GM23248 (cell line): ENCODE measurements around the gene PLA2G2D. TPM values are rescaled to one million over a fixed set of nuclear protein-coding genes. Genes with fewer than 3 reads are reported as not detected.

ENCODE experiments used
- DNase-seq: peaks from one replicate; pipeline ENCODE4 v3.0.0-alpha.2; 2015
- H2AFZ ChIP-seq: fragments of 200-600 bp; sonication (generic); 2 replicates; pipeline ENCODE4 v1.6.1; 2016; ENCODE audit warnings: antibody characterized with exemption
- H3F3A ChIP-seq: fragments of 200-600 bp; sonication (generic); 2 replicates; pipeline ENCODE4 v1.6.1; 2016; ENCODE audit warnings: mild to moderate bottlenecking, antibody characterized with exemption, mixed run types; ENCODE audit not compliant: insufficient read depth
- H3K27ac ChIP-seq: fragments of 200-600 bp; sonication (generic); 2 replicates; pipeline ENCODE4 v1.5.1; 2016; ENCODE audit warnings: mild to moderate bottlenecking
- H3K27me3 ChIP-seq: fragments of 200-600 bp; sonication (generic); replicated peaks from 2 replicates; pipeline ENCODE4 v1.6.1; 2016; ENCODE audit warnings: mild to moderate bottlenecking; ENCODE audit not compliant: insufficient read depth
- H3K36me3 ChIP-seq: fragments of 200-600 bp; sonication (generic); 2 replicates; pipeline ENCODE4 v1.6.1; 2016; ENCODE audit warnings: low read depth, mild to moderate bottlenecking
- H3K4me1 ChIP-seq: fragments of 200-600 bp; sonication (generic); 2 replicates; pipeline ENCODE4 v1.6.1; 2016; ENCODE audit warnings: mild to moderate bottlenecking; ENCODE audit not compliant: insufficient read depth
- H3K4me2 ChIP-seq: fragments of 200-600 bp; sonication (generic); one replicate; pipeline ENCODE4 v1.6.1; 2016; ENCODE audit warnings: mild to moderate bottlenecking; ENCODE audit not compliant: unreplicated experiment
- H3K4me3 ChIP-seq: fragments of 200-600 bp; sonication (generic); 2 replicates; pipeline ENCODE4 v1.5.1; 2016; ENCODE audit warnings: mild to moderate bottlenecking
- H3K79me2 ChIP-seq: fragments of 200-600 bp; sonication (generic); 2 replicates; pipeline ENCODE4 v1.6.1; 2016; ENCODE audit warnings: mild to moderate bottlenecking; ENCODE audit not compliant: insufficient read depth
- H3K9ac ChIP-seq: fragments of 200-600 bp; sonication (generic); 2 replicates; pipeline ENCODE4 v1.6.1; 2016; ENCODE audit warnings: mild to moderate bottlenecking
- H3K9me2 ChIP-seq: fragments of 200-600 bp; sonication (generic); 2 replicates; pipeline ENCODE4 v1.6.1; 2016; ENCODE audit warnings: mixed run types, mild to moderate bottlenecking, moderate library complexity; ENCODE audit not compliant: insufficient read depth
- H3K9me3 ChIP-seq: fragments of 200-600 bp; sonication (generic); one replicate; pipeline ENCODE4 v1.6.1; 2017; ENCODE audit warnings: low read depth
- H4K20me1 ChIP-seq: fragments of 200-600 bp; sonication (generic); 2 replicates; pipeline ENCODE4 v1.6.0; 2016; ENCODE audit not compliant: insufficient read depth
- EZH2 ChIP-seq: fragments of 200-600 bp; sonication (generic); IDR thresholded peaks from 2 replicates; pipeline ENCODE4 v1.6.1; 2018; ENCODE audit warnings: antibody characterized with exemption, mild to moderate bottlenecking; ENCODE audit not compliant: insufficient read depth, poor library complexity, severe bottlenecking
- EZH2phosphoT487 ChIP-seq: fragments of 200-600 bp; sonication (generic); IDR thresholded peaks from 2 replicates; pipeline ENCODE4 v1.6.1; 2018; ENCODE audit warnings: antibody characterized with exemption, moderate library complexity, mild to moderate bottlenecking, low read depth; ENCODE audit not compliant: insufficient read depth
- WGBS, 2 experiments: methylation state at CpG; one replicate each; pipeline ENCODE4 v1.1.6; 2015 to 2017; ENCODE audit warnings: low lambda C conversion rate in 2 of 2, low coverage in 1 of 2; ENCODE audit errors: missing lambda C conversion rate in 2 of 2; 5-methylcytosine and 5-hydroxymethylcytosine counted together
- in situ Hi-C: fragments of 300-500 bp; cut with MboI; formaldehyde crosslinking; loops from 2 replicates; pipeline ENCODE4 v1.15.0; 2020
- polyA plus RNA-seq: library from polyadenylated mRNA; unstranded; fragments of >200 nt; fragmentation: Nextera tagmentation; extraction: Ambion mirVana; gene quantifications from 2 replicates; pipeline ENCODE4 v1.2.1, GENCODE V29; 2016
- total RNA-seq: library from RNA; depleted of rRNA; stranded (reverse); fragments of >200 nt; shearing (Covaris generic); gene quantifications from 2 replicates; pipeline ENCODE4 v1.2.3, GENCODE V29; 2014

Gene PLA2G2D
- total and polyA plus RNA-seq, 2 experiments from 2014 or later: not detected

GRCh38 chr1:20076710-20077461 is 42.5 kb downstream of the PLA2G2D start:
- 87 to 88% methylated on average over 5 of the region's 5 CpGs for WGBS, 2 experiments
- no peaks in the 10 kb centered on the region for H3K79me2 ChIP-seq

GRCh38 chr1:20076223-20076622 is 43.1 kb downstream of the PLA2G2D start:
- no peaks in the 10 kb centered on the region for H3K9me3 ChIP-seq
- H3K4me2 ChIP-seq: no peak overlapping the region
- no peak overlapping the region for H3K27ac ChIP-seq
- no peak for TF ChIP-seq EZH2
- TF ChIP-seq EZH2phosphoT487: no peak
- H3K27me3 ChIP-seq: no peaks in the 10 kb centered on the region
- no peak overlapping the region for H2AFZ ChIP-seq
- H3K9ac ChIP-seq: no peak overlapping the region
- in situ Hi-C loops: no loop called here
- H3K9me2 ChIP-seq: no peaks in the 10 kb centered on the region
- DNase-seq: no peak
- no peaks in the 10 kb centered on the region for H3K36me3 ChIP-seq
- no peaks in the 10 kb centered on the region for H3K79me2 ChIP-seq
- H3K4me1 ChIP-seq: peaks cover 33% of the 10 kb centered on the region
- no peaks in the 10 kb centered on the region for H4K20me1 ChIP-seq
- H3F3A ChIP-seq: peaks cover 17% of the 10 kb centered on the region; the same call in 1 of the 2 replicates
- WGBS, 2 experiments: 88 to 91% methylated on average over 5 of the region's 5 CpGs
- no peak overlapping the region for H3K4me3 ChIP-seq

More at GRCh38 chr1:20076710-20077461, 42.5 kb downstream of the PLA2G2D start:
- Histone ChIP-seq H3K9me2 (no peaks in the 10 kb centered on the region), H3K27me3 (no peaks in the 10 kb centered on the region), H3K4me2 (no peak overlapping the region), H3K4me3 (no peak overlapping the region), H4K20me1 (no peaks in the 10 kb centered on the region), H3K4me1 (peaks cover 33% of the 10 kb centered on the region), H3K9ac (no peak overlapping the region), H3K36me3 (no peaks in the 10 kb centered on the region), H3K27ac (no peak overlapping the region), H3K9me3 (no peaks in the 10 kb centered on the region), H3F3A (peaks cover 17% of the 10 kb centered on the region; the same call in 1 of the 2 replicates), H2AFZ (no peak overlapping the region)
- in situ Hi-C loops: no loop called here
- TF ChIP-seq EZH2: no peak
- TF ChIP-seq EZH2phosphoT487: no peak
- no peak for DNase-seq

DNA sequence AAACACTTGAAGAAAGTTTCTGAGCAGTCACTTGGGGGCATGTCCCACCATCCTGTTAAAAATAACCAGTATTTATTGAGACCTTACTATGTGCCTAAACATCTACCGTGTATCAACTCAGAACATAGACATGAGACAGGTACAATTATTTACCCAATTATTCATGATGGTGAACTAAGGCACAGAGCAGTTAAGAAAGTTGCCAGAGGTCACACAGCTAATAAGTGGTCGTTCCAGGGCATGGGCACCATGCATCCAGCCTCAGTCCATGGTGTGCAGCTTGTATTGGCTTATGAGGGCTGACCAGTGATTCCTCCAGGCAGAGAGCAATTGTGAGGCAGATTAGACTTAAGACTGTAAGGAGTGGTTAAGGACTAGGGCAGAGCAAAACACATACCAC is 44.0 kb downstream of the PLA2G2D start:
- Histone ChIP-seq H4K20me1 (no peaks in the 10 kb centered on the region), H3F3A (peaks cover 17% of the 10 kb centered on the region; the same call in 1 of the 2 replicates), H3K27me3 (no peaks in the 10 kb centered on the region), H3K4me2 (peak overlapping the region; percentile 82), H3K4me1 (peaks cover 33% of the 10 kb centered on the region), H3K9ac (no peak overlapping the region), H3K36me3 (no peaks in the 10 kb centered on the region), H2AFZ (no peak overlapping the region), H3K9me3 (no peaks in the 10 kb centered on the region), H3K9me2 (no peaks in the 10 kb centered on the region), H3K79me2 (no peaks in the 10 kb centered on the region), H3K27ac (no peak overlapping the region), H3K4me3 (no peak overlapping the region)
- DNase-seq: peak; percentile 22
- no peak for TF ChIP-seq EZH2phosphoT487
- TF ChIP-seq EZH2: no peak
- WGBS, 2 experiments: 94 to 97% methylated on average over 2 of the region's 2 CpGs
- in situ Hi-C loops: no loop called here

DNA sequence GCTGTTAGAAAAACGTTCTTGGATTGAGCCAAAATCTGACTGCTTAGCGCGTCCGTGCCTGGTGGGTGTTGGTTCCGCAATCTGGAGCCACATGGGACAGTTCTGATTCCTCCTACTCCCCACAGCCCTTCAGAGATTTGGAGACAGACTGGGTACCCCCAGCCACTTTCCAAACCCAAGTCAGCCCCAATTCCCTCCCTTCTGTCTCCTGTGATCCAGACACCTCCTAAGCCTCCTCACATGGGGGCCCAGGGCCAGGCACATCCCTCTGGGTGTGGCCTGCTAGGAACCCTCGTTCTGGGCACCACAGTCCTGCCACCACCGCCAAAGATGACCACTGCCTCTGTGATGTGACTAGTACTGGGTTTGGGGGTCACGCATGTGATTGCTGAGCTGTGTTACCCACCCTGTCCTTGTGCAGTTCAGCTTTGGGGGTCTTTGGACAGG is 44.6 kb downstream of the PLA2G2D start:
- DNase-seq: peak; percentile 94

More for the DNA sequence above, 44.6 kb downstream of the PLA2G2D start:
- no peaks in the 10 kb centered on the region for H3K9me2 ChIP-seq
- H3K4me1 ChIP-seq: peaks cover 38% of the 10 kb centered on the region
- TF ChIP-seq EZH2 (no peak), EZH2phosphoT487 (no peak)
- peak overlapping the region; percentile 53; the same call in 1 of the 2 replicates for H3K9ac ChIP-seq
- H3K27me3 ChIP-seq: no peaks in the 10 kb centered on the region
- peak overlapping the region; percentile 75 for H2AFZ ChIP-seq
- H3K79me2 ChIP-seq: no peaks in the 10 kb centered on the region
- 0 out of 2 replicates have a peak overlapping the region, but pooled peaks have one; percentile 10 for H3K4me3 ChIP-seq
- H3K27ac ChIP-seq: peak overlapping the region; percentile 62
- WGBS, 2 experiments: 20 to 28% methylated on average over 8 of the region's 8 CpGs
- H3K9me3 ChIP-seq: no peaks in the 10 kb centered on the region
- in situ Hi-C loops: no loop called here
- no peaks in the 10 kb centered on the region for H3K36me3 ChIP-seq
- peak overlapping the region; percentile 82 for H3K4me2 ChIP-seq
- H4K20me1 ChIP-seq: no peaks in the 10 kb centered on the region
- H3F3A ChIP-seq: peaks cover 17% of the 10 kb centered on the region; the same call in 1 of the 2 replicates
